Sigmoid colon (tissue), 7 donors: ENCODE results near the gene AIM2. TPM values are rescaled to one million over a fixed set of nuclear protein-coding genes. Genes with fewer than 3 reads are reported as not detected.

Experiments used
- DNase-seq: peaks from one replicate; pipeline ENCODE4 v3.0.0-alpha.2; 2019
- H3K27ac ChIP-seq, 4 donors: fragments of 200-600 bp; sonication (generic); one replicate each; pipeline ENCODE4 v1.5.1; 2016 to 2019; ENCODE audit warnings: mild to moderate bottlenecking in 1 of 4
- H3K27me3 ChIP-seq, 3 donors: fragments of 200-600 bp; sonication (generic); one replicate each; pipeline ENCODE4 v1.5.1; 2019; ENCODE audit warnings: mild to moderate bottlenecking in 1 of 3
- H3K36me3 ChIP-seq, 4 donors: fragments of 200-600 bp; sonication (generic); one replicate each; pipeline ENCODE4 v1.5.1; 2016 to 2019
- H3K4me1 ChIP-seq, 4 donors: fragments of 200-600 bp; sonication (generic); one replicate each; pipeline ENCODE4 v1.5.1; 2017 to 2019
- H3K4me3 ChIP-seq, 4 donors: fragments of 200-600 bp; sonication (generic); one replicate each; pipeline ENCODE4 v1.5.1; 2017 to 2019; ENCODE audit warnings: mild to moderate bottlenecking in 2 of 4, moderate library complexity in 1 of 4
- H3K9me3 ChIP-seq, 4 donors: fragments of 200-600 bp in 3 of 4; sonication (generic) in 3 of 4; one replicate each; pipeline versions ENCODE4 v1.5.1 to v1.6.1; 2013 to 2019
- CTCF ChIP-seq, 4 experiments: fragments of 450-650 bp in 3 of 4; fragments of 200-600 bp in 1 of 4; IDR thresholded peaks; one replicate each; pipeline ENCODE4 v1.5.1; 2016 to 2019; ENCODE audit warnings: antibody characterized with exemption in 4 of 4, mild to moderate bottlenecking in 3 of 4, moderate library complexity in 2 of 4
- EP300 ChIP-seq, 4 donors: sonication (generic); formaldehyde crosslinking; IDR thresholded peaks; one replicate each; pipeline ENCODE4 v1.6.1; 2017; ENCODE audit warnings: antibody characterized with exemption in 4 of 4
- POLR2A ChIP-seq, 2 donors: fragments of 450-650 bp; IDR thresholded peaks; one replicate each; pipeline ENCODE4 v1.6.1; 2016; ENCODE audit warnings: antibody characterized with exemption in 2 of 2, mild to moderate bottlenecking in 2 of 2, moderate library complexity in 2 of 2
- POLR2AphosphoS5 ChIP-seq, 4 donors: sonication (generic); formaldehyde crosslinking; IDR thresholded peaks; one replicate each; pipeline ENCODE4 v1.6.1; 2017; ENCODE audit warnings: antibody characterized with exemption in 4 of 4
- WGBS, 2 donors: extraction: QIAGEN DNeasy Blood & Tissue Kit; methylation state at CpG; one replicate each; pipeline ENCODE4 v1.1.7; 2013; 5-methylcytosine and 5-hydroxymethylcytosine counted together
- intact Hi-C: fragments of 100-400 bp; cut with DNase I; formaldehyde crosslinking; loops from one replicate; pipeline ENCODE4 v1.15.1; 2023
- polyA plus RNA-seq, 3 donors: library from polyadenylated mRNA; stranded (reverse); fragments of 200-250 nt; gene quantifications; one replicate each; pipeline ENCODE4 v1.2.3, GENCODE V29; 2013
- total RNA-seq, 4 donors: library from RNA; depleted of rRNA; stranded (reverse); fragments of >200 nt; gene quantifications; one replicate each; pipeline ENCODE4 v1.1.0, GENCODE V29; 2016
- donor health status: healthy with polysubstance abuse.
- donor health status: Bipolar disorder and iron deficiency.
- donor health status: healthy.

AIM2 gene
- total and polyA plus RNA-seq, 7 donors = 1.6 to 5.3 (median 3.3) TPM; not detected in 4

GRCh38 chr1:159065106-159065505 lies 11.5 kb downstream of the AIM2 start:
- TF ChIP-seq POLR2A (IDR thresholded peaks at IDR 0.05) (no peak), POLR2AphosphoS5 (IDR thresholded peaks at IDR 0.05) (no peak), EP300 (IDR thresholded peaks at IDR 0.05) (no peak), CTCF (IDR thresholded peaks at IDR 0.05) (no peak)
- Histone ChIP-seq H3K9me3 (no peaks in the 10 kb centered on the region), H3K4me3 (no peak overlapping the region), H3K4me1 (no peaks in the 10 kb centered on the region), H3K27me3 (no peaks in the 10 kb centered on the region), H3K36me3 (no peaks in the 10 kb centered on the region), H3K27ac (no peak overlapping the region)
- intact Hi-C loops = no loop called here
- no peak for DNase-seq
- 96 to 98% methylated on average over 8 of the region's 8 CpGs for WGBS, 2 donors

GRCh38 chr1:159058751-159059150 lies 17.8 kb downstream of the AIM2 start:
- no peak overlapping the region for H3K27ac ChIP-seq

GRCh38 chr1:159056069-159056698 lies 20.4 kb downstream of the AIM2 start:
- H3K36me3 ChIP-seq = peaks cover 0 to 46% (median 3%) of the 10 kb centered on the region in 4 donors
- TF ChIP-seq POLR2A (IDR thresholded peaks at IDR 0.05) (no peak), POLR2AphosphoS5 (IDR thresholded peaks at IDR 0.05) (no peak), CTCF (IDR thresholded peaks at IDR 0.05) (no peak), EP300 (IDR thresholded peaks at IDR 0.05) (no peak)
- peaks cover 0 to 24% (median 8%) of the 10 kb centered on the region in 4 donors for H3K4me1 ChIP-seq
- H3K4me3 ChIP-seq = no peak overlapping the region
- DNase-seq = no peak
- H3K9me3 ChIP-seq = no peaks in the 10 kb centered on the region
- 85 to 90% methylated on average over 7 of the region's 7 CpGs for WGBS, 2 donors
- no peaks in the 10 kb centered on the region for H3K27me3 ChIP-seq
- H3K27ac ChIP-seq = no peak overlapping the region
- intact Hi-C loops = no loop called here

More at GRCh38 chr1:159058751-159059150, 17.8 kb downstream of the AIM2 start:
- Histone ChIP-seq H3K27me3 (no peaks in the 10 kb centered on the region), H3K4me1 (peaks cover 0 to 15% (median 7%) of the 10 kb centered on the region in 4 donors), H3K9me3 (no peaks in the 10 kb centered on the region), H3K4me3 (no peak overlapping the region), H3K36me3 (peaks cover 0 to 23% (median 0%) of the 10 kb centered on the region in 4 donors)
- TF ChIP-seq POLR2AphosphoS5 (IDR thresholded peaks at IDR 0.05) (no peak), CTCF (IDR thresholded peaks at IDR 0.05) (no peak), EP300 (IDR thresholded peaks at IDR 0.05) (no peak), POLR2A (IDR thresholded peaks at IDR 0.05) (no peak)
- 76 to 91% methylated on average over 7 of the region's 7 CpGs for WGBS, 2 donors
- intact Hi-C loops = no loop called here
- no peak for DNase-seq

- intact Hi-C loops = no loop called here
- H3K4me1 ChIP-seq = peaks cover 0 to 24% (median 8%) of the 10 kb centered on the region in 4 donors
- TF ChIP-seq POLR2AphosphoS5 (IDR thresholded peaks at IDR 0.05) (no peak), CTCF (IDR thresholded peaks at IDR 0.05) (no peak), POLR2A (IDR thresholded peaks at IDR 0.05) (no peak), EP300 (IDR thresholded peaks at IDR 0.05) (no peak)
- no peaks in the 10 kb centered on the region for H3K9me3 ChIP-seq
- DNase-seq = no peak
- H3K36me3 ChIP-seq = peaks cover 0 to 56% (median 3%) of the 10 kb centered on the region in 4 donors
- no peaks in the 10 kb centered on the region for H3K27me3 ChIP-seq
- no peak overlapping the region for H3K27ac ChIP-seq
- no peak overlapping the region for H3K4me3 ChIP-seq
- WGBS, 2 donors = 53 to 75% methylated on average over 5 of the region's 5 CpGs
These were observed 21.4 kb downstream of the AIM2 start for GRCh38 chr1:159055181-159055641.
